Suppressor macrophage (primary cell): ENCODE measurements around the gene TBX10.
"Not testable (repeated sequence)": the region's sequence is repeated elsewhere in the genome, so short reads cannot be mapped to it uniquely, and the experiment has no call there.

ENCODE experiments used
- DNase-seq, 4 experiments: peaks; one replicate each; pipeline ENCODE4 v3.0.0-alpha.2; 2020 to 2022

TBX10 gene

GRCh38 chr11:67664213-67664585 lies 24.6 kb upstream of the TBX10 start:
- DNase-seq = no peak

DNA sequence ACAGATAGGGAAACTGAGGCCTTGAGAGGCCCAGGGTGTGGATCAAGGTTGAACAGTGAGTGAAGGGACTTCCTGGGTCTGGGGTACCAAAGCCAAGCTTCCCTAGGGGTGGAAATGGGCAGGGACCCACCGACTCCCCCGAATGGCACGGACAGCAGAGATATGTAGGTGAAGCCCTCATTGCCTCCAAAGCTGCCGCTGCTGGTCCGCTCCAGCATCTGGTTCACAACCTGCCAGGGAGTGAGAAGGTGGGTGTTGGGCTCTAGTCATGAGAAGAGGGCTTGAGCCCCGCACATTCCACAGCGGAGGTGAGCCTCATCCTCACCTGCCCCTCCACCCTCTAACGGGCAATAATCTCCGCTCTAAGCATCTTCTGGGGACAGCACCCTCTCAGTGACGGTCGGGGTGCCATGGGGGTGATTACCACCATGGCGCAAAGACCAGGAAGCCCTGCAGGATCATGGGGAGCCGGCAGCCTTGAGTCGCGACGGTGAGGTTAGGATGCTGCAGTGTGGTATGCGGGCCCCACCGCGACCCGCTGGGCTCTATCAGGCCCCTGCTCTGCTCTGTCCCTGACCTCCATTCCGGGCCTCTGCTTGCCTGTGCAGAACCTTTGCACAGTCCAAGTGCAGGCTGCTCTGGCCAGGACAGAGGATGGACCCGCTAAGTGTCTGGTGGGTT lies 24.1 kb upstream of the TBX10 start:
- no peak for DNase-seq

GRCh38 chr11:67662835-67663531 lies 23.4 kb upstream of the TBX10 start:
- no peak for DNase-seq

DNA sequence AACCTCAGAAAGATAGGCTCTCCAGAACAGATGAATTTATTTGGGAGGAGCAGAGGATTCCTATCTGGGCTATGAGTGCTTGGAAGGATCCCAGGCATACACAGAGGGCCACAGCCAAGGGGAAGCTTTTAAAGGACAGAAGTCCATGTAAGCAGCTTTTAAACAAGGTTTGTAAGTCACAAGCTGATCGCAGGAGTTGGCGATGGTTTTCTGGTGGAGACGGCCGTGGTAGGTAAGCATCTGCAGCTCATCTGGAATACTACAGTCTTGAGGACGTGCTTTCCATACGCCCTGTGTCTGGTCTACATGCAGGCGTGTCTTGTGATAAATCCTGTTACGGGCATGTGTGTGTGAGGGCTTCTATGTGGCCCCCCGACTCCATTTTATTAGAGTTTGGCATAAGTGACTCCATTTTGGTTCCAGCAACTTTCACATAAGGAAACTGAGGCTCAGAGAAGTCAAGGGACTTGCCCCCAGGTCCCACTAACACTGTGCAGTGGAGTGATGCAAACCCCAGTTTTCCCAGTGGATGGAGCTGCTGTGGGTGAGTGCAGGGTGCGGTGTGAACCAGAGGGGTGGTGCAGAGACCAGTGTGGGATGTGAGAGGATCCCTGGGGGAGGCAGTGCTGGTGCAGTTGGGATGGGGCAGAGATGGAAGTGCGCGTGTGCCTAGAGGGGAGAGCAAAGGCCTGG lies 22.7 kb upstream of the TBX10 start:
- no peak for DNase-seq

DNA sequence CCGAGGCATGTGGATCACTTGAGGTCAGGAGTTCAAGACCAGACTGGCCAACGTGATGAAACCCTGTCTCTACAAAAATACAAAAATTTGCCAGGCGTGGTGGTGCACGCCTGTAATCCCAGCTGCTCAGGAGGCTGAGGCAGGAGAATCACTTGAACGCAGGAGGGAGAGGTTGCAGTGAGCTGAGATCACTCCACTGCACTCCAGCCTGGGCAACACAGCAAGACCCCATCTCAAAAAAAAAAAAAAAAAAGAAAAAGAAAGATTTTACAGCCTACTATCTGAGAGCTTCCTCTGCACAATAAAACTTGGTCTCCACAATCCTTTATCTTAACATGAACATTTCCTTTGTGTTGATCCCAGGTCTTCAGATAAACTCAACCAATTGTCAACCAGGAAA lies 21.2 kb upstream of the TBX10 start:
- not testable (repeated sequence) for DNase-seq

DNA sequence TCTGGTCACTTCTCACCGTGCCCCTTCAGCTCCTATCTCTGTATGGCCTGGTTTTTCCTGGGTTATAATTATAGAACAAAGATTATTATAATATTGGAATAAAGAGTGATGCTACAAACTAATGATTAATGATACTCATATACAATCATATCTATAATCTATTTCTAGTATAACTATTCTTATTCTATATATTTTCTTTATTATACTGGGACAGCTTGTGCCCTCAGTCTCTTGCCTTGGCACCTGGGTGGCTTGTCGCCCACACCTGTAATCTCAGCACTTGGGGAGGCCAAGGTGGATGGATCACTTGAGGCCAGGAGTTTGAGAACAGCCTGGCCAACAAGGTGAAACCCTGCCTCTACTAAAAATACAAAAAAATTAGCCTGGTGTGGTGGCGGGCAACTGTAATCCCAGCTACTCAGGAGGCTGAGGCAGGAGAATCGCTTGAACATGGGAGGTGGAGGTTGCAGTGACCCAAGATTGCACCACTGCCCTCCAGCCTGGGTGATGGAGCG lies 20.1 kb upstream of the TBX10 start:
- DNase-seq = not testable (repeated sequence)

- no peak for DNase-seq
Observed at GRCh38 chr11:67657300-67657699, 17.7 kb upstream of the TBX10 start.

DNA sequence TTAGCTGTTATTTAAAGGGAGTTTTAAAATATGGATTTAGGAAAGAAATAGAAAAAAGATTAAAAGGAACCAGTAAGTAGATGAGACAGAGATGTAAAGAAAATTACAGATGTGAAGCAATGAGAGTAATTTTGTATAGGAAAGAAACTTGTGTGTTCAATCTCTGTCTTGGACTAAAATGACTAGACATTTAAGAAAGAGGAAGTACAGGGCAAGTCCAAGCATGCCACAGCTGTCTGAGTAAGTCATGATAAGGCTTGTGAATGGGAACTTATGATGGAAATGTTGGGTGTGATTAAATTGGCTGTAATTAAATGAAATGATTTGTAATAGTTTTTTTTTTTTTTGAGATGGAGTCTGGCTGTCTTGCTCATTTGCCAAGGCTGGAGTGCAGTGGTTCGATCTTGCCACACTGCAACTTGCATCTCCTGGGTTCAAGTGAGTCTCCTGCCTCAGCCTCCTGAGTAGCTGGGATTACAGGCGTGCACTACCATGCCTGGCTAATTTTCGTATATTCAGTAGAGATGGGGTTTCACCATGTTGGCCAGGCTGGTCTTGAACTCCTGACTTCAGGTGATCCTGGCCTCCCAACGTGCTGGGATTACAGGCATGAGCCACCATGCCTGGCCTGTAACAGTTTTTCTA lies 16.8 kb upstream of the TBX10 start:
- peak; percentile 22 to 67 (median 60) for DNase-seq

- no peak for DNase-seq
Observed at GRCh38 chr11:67654225-67654624, 14.7 kb upstream of the TBX10 start.

- DNase-seq = peak in 1 of 4 experiments; percentile 0
Observed at GRCh38 chr11:67652965-67653845, 13.6 kb upstream of the TBX10 start.

DNA sequence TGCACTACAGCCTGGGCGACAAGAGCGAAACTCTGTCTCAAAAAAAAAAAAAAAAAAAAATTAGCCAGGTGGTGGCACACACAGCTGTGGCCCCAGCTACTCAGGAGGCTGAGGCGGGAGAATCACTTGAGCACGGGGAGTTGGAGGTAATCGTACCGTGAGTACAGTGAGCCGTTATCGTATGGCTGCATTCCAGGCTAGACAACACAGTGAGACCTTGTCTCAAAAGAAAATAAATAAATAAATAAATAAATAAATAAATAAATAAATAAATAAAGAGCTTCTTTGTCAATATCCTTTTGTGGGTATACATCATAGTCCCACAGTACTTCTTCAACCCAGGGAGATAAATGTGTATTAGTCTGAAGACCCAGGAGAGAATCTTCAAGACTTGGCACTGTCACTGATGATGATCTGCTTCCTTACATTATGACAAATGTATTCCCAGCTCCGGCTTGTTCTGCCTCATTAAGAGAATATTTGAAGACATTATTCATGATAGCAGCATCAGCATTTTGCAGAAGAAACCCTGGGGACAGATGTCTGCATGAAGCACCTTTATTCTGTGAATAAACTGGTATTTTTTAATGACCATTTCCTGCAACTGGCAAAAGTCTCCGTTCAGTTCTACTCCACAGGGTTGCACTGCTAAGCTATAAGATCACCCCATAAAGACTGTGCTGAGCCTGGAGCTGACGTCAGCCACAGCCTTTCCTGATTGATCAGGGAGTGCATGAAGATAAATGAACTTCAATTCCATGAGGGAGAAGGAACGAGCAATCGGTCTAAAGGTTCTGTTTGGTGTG lies 12.6 kb upstream of the TBX10 start:
- no peak for DNase-seq

DNA sequence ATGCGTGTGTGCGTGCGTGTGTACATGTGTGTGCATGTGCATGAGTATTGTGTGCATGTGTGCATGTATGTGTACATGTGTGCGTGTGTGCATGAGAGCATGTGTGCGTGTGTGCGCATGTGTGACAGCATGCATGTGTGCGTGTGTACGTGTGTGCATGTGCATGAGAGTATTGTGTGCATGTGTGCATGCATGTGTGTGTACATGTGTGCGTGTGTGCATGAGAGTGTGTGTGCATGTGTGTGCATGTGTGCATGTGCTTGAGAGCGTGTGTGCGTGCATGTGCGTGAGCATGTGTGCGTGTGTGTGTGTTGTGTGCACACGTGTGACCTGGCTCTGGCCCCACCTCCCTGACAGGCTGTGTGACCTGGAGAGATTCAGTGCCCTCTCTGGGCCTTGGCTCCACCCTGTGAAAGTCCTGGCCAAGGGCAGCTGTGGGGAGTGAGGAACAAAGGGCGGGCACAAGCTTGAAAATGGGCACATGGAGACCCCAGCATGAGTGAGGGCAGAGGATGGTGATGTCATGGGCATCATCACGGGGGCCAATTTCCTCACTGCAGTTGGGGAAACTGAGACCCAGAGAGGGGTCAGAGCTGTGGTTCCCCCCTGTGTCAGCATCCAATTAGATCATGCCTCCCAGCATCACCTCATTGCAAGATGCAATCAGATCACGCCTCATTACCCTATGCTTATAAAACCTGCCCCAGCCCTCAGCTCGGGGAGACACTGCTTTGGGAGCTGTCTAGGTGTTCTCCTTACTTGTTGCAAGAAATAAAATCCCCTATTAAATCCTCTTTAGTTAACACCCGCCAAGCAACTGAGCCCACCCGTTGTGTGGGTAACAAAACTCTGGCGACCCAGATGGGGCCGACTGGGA lies 10.3 kb upstream of the TBX10 start:
- no peak for DNase-seq

GRCh38 chr11:67648796-67649613 lies 9.4 kb upstream of the TBX10 start:
- peak; percentile 55 to 81 (median 70) for DNase-seq

DNA sequence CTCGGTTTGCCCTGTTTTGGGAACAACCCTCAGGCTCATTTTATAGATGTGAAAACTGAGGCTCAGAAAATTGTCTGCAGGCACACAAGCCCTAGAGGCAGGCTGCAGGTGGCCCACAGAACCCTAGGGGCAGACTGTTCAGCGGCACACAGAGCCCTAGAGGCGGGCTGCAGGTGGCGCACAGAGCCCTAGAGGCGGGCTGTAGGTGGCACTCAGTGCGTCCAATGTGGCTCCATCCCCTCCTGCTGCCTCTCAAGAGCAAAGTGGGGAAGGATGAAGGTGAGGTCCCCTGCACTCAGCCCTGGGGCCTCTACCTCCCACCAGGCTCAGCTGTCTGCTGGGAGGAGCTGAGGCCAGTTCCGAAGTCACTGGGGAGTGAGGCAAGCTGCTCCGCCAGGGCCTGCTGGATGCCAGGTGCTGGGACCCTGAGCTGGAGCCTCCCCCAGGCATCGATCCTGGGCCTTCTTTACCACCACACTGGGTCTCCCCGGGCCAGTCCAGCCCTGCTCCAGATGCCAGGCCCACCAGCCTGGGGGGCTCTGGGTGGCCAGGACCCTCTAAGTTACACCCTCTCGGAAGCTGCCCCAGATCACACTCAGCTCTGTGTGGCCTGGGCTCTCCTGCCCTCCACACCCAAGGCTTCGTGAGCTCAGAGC lies 8.7 kb upstream of the TBX10 start:
- peak; percentile 14 to 53 (median 37) for DNase-seq

DNA sequence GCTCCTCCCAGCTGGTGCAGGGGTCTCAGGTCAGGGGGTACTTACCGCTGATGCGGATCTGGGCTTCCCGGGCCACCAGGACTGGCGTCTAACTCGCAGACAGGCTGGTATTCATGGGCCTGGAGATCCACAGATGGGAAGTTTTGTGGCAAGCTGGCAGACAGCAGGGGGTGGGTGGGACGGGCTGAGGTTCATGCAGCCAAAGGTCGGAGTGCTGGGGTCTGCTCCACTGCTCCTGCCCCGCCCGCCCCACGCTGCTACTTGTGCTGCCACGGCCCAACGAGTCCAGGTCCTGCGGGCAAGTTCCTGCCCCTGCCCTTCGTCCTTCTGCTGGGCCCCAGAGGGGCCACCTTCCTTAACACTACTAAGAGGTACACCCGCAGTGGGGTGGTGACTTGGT lies 7.9 kb upstream of the TBX10 start:
- DNase-seq = no peak

DNA sequence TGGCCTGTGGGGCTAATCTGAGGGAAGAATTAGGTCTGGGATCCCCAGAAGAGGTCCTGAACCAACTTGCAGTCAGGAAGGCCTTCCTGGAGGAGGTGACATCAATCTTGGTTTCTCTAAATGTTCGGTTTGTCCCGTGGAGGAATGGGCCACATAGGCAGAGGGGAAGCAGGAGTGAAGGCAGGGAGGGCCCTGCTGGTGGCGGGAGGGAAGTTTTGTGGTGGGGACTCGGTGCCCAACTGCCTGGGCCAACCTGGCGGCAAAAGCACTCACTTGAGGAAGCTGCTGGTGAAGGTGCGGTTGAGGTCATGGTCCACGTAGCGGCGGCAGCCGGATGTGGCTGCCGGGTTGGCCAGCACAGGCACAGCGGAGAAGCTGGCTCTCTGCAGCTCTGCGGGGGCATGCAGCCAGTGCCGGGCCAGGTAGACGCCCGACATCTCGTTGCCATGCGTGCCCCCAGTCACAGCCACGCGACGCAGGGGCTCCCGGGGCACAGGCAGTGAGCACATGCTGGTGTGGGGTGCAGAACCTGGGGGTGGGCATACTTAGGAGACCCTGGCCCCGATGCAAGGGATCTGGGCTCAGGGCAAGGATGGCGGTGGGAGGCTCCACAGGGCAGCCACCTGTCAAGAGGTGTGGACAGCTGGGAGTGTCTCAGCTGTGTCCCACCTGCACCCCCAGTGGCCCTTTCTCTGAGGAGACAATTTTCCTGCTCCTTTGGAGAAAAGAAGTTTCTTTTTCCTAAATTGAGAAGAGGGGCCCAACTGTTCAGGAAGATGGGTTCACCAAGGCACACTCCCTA lies 7.2 kb upstream of the TBX10 start:
- peak in 1 of 4 experiments; percentile 21 for DNase-seq
